Karpas-422 (cell line): Measurements from ENCODE around the gene CSNK1D. TPM values are rescaled to one million over a fixed set of nuclear protein-coding genes. Genes with fewer than 3 reads are reported as not detected.

Source experiments
- DNase-seq: peaks from one replicate; pipeline ENCODE4 v3.0.0-alpha.2; 2015
- H2AFZ ChIP-seq: fragments of 200-600 bp; sonication (generic); 2 replicates; pipeline ENCODE4 v1.6.1; 2014; ENCODE audit warnings: antibody characterized with exemption, low read length, mixed read lengths
- H3K27ac ChIP-seq: fragments of 200-600 bp; sonication (generic); 2 replicates; pipeline ENCODE4 v1.5.1; 2014; ENCODE audit warnings: mild to moderate bottlenecking, low read length, moderate library complexity
- H3K27me3 ChIP-seq: fragments of 200-600 bp; sonication (generic); 2 replicates; pipeline ENCODE4 v1.6.1; 2014; ENCODE audit warnings: low read length, mixed read lengths
- H3K36me3 ChIP-seq: fragments of 200-600 bp; sonication (generic); 2 replicates; pipeline ENCODE4 v1.6.1; 2014; ENCODE audit warnings: low read length, mixed read lengths; ENCODE audit not compliant: insufficient read depth
- H3K4me1 ChIP-seq: fragments of 200-600 bp; sonication (generic); 2 replicates; pipeline ENCODE4 v1.6.1; 2014; ENCODE audit warnings: mild to moderate bottlenecking, low read length, mixed read lengths
- H3K4me2 ChIP-seq: fragments of 200-600 bp; sonication (generic); 2 replicates; pipeline ENCODE4 v1.6.1; 2014; ENCODE audit warnings: low read length, low read depth, mild to moderate bottlenecking; ENCODE audit not compliant: poor library complexity, severe bottlenecking
- H3K4me3 ChIP-seq: fragments of 200-600 bp; sonication (generic); 2 replicates; pipeline ENCODE4 v1.5.1; 2014; ENCODE audit warnings: mild to moderate bottlenecking, antibody characterized with exemption, low read length, mixed read lengths
- H3K79me2 ChIP-seq: fragments of 200-600 bp; sonication (generic); 2 replicates; pipeline ENCODE4 v1.6.1; 2014; ENCODE audit warnings: mild to moderate bottlenecking, low read length, mixed read lengths
- H3K9ac ChIP-seq: fragments of 200-600 bp; sonication (generic); 2 replicates; pipeline ENCODE4 v1.6.0; 2014; ENCODE audit warnings: low read length
- H3K9me2 ChIP-seq: fragments of 200-600 bp; sonication (generic), shearing (Covaris generic); replicated peaks from 2 replicates; pipeline ENCODE4 v1.6.0; 2014; ENCODE audit warnings: mild to moderate bottlenecking, low read length, moderate library complexity; ENCODE audit not compliant: insufficient read depth
- H3K9me3 ChIP-seq: fragments of 300-700, 200-600 bp; sonication (generic); 2 replicates; pipeline ENCODE4 v1.6.1; 2014; ENCODE audit warnings: low read length, mixed read lengths
- H4K20me1 ChIP-seq: fragments of 200-600 bp; sonication (generic); 2 replicates; pipeline ENCODE4 v1.6.1; 2014; ENCODE audit warnings: mild to moderate bottlenecking, antibody characterized with exemption, low read length, low read depth; ENCODE audit not compliant: insufficient read depth
- total RNA-seq: library from RNA; depleted of rRNA; stranded (reverse); fragments of >200 nt; shearing (Covaris generic); gene quantifications from 2 replicates; pipeline ENCODE4 v1.2.3, GENCODE V29; 2014; ENCODE audit warnings: low replicate concordance

Gene CSNK1D
- total RNA-seq, 1 experiment from 2014 or later = 30.6 TPM

DNA sequence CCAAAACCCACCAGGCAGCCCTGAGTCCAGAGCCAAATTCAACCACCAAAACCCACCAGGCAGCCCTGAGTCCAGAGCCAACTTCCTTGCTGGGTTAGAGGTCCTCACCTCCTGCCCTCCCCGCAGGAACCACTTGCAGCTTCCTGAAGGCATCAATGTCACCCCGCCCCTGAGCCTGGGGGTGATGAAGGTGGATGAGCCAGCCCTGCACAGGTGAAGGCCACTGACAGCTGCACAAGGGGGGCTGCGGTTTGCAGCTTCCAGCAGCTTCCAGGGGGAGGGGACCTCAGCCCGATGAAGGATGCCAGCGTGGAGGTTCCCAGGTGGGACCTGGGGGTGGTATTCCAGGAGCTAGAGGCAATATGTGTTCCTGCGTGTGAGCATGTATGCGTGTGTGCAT lies 7.6 kb upstream of the CSNK1D start:
- H3K4me2 ChIP-seq = no peak overlapping the region
- no peak overlapping the region for H3K27ac ChIP-seq

DNA sequence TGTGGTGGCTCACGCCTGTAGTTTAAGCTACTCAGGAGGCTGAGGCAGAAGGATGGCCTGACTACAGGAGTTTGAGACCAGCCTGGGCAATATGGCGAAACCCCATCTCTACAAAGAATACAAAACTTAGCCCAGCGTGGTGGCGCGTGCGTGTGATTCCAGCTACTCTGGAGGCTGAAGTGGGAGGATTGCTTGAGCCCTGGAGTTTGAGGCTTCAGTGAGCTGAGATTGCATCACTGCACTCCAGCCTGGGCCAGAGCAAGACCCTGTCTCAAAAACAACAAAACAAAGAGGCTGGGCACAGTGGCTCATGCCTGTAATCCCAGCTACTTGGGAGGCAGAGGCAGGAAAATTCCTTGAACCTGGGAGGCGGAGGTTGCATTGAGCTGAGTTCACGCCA lies 7.0 kb upstream of the CSNK1D start:
- Histone ChIP-seq H3K4me1 (peaks cover 5% of the 10 kb centered on the region; the same call in 1 of the 2 replicates), H3K79me2 (no peaks in the 10 kb centered on the region), H3K9me2 (no peaks in the 10 kb centered on the region), H3K4me3 (no peak overlapping the region), H3K27ac (no peak overlapping the region), H4K20me1 (no peaks in the 10 kb centered on the region), H3K36me3 (no peaks in the 10 kb centered on the region), H3K27me3 (no peaks in the 10 kb centered on the region), H3K4me2 (no peak overlapping the region), H2AFZ (no peak overlapping the region), H3K9me3 (no peaks in the 10 kb centered on the region), H3K9ac (no peak overlapping the region)
- DNase-seq = no peak

More for the DNA sequence above, 7.6 kb upstream of the CSNK1D start:
- Histone ChIP-seq H3K9ac (no peak overlapping the region), H3K9me3 (no peaks in the 10 kb centered on the region), H3K9me2 (no peaks in the 10 kb centered on the region), H3K4me1 (peaks cover 5% of the 10 kb centered on the region; the same call in 1 of the 2 replicates), H3K79me2 (no peaks in the 10 kb centered on the region), H2AFZ (no peak overlapping the region), H3K36me3 (no peaks in the 10 kb centered on the region), H3K4me3 (no peak overlapping the region), H3K27me3 (no peaks in the 10 kb centered on the region), H4K20me1 (no peaks in the 10 kb centered on the region)
- DNase-seq = no peak

DNA sequence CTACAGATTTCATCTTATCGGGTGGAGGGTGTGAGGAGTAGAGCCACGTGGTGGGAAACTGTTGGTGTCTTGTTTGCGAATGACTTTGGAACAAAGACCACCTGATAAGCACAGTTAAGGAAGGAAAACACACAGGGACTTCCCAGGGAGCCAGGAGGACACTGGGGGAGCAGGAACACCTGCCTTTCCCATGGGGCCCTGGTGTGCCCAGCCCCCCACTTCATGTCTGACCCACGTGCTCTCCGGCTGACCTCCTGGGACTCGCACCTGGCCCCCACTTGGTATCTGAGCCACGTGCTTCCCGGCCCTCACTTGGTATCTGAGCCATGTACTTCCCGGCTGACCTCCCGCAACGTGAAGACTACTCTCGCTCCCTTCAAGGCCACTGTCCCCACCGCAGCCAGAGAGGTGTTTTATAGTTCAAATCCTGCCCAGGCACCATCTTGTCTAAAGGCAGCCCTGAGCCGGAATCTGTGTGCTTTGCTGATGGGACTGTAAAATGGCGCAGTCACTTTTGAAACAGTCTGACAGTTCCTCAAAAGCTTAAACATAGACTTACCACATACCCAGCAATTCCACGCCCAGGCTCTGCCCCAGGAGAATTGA lies 5.4 kb upstream of the CSNK1D start:
- DNase-seq = no peak
- H2AFZ ChIP-seq = no peak overlapping the region
- no peak overlapping the region for H3K4me3 ChIP-seq

DNA sequence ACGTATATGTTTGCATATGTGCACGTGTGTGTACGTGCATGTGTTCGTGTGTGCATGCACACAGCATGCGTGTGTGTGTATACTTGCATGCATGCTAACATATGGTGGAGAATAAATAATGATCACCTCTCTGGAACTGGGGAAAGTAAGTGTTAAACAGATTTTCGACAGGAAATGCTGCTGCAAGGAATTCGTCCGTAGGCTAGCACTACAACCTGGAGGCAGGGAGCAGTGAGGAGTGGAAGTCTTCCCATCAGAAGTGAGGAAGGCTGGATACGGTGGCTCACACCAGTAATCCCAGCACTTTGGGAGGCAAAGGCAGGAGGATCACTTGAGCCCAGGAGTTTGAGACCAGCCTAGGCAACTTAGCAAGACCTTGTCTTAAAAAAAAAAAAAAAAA lies 4.8 kb upstream of the CSNK1D start:
- Histone ChIP-seq H3K9ac (no peak overlapping the region), H3K9me2 (no peaks in the 10 kb centered on the region), H2AFZ (no peak overlapping the region), H3K27ac (no peak overlapping the region), H3K27me3 (no peaks in the 10 kb centered on the region), H4K20me1 (no peaks in the 10 kb centered on the region), H3K79me2 (peaks cover under 1% of the 10 kb centered on the region; the same call in 1 of the 2 replicates), H3K4me3 (no peak overlapping the region), H3K36me3 (no peaks in the 10 kb centered on the region), H3K9me3 (no peaks in the 10 kb centered on the region), H3K4me1 (peaks cover 8% of the 10 kb centered on the region), H3K4me2 (no peak overlapping the region)
- no peak for DNase-seq

More for the DNA sequence above, 5.4 kb upstream of the CSNK1D start:
- Histone ChIP-seq H3K27me3 (no peaks in the 10 kb centered on the region), H3K27ac (no peak overlapping the region), H3K4me1 (peaks cover 6% of the 10 kb centered on the region), H3K4me2 (no peak overlapping the region), H3K9me2 (no peaks in the 10 kb centered on the region), H3K9me3 (no peaks in the 10 kb centered on the region), H4K20me1 (no peaks in the 10 kb centered on the region), H3K9ac (no peak overlapping the region), H3K36me3 (no peaks in the 10 kb centered on the region), H3K79me2 (no peaks in the 10 kb centered on the region)

DNA sequence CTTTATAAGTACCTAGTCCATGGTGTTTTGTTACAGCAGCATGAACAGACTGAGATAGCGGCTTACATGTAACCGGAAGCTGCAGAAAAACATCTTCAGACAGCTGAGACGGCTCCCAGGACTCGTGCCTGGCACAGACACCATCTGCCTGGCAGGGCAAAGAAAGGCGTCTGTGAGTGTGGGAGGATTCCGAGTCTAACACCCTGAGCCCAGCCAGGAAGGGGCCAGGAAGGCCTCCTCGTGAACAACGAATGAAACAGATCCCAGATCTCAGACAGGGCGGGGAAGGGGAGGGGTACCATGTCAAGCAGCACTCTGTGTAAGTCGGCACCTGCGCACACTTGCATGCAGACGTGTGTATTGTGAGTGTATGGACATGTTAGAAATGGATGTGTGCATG lies 4.4 kb upstream of the CSNK1D start:
- no peak overlapping the region for H3K4me2 ChIP-seq
- no peak overlapping the region for H2AFZ ChIP-seq
- no peak overlapping the region for H3K9ac ChIP-seq
- H3K36me3 ChIP-seq = no peaks in the 10 kb centered on the region
- no peaks in the 10 kb centered on the region for H4K20me1 ChIP-seq
- H3K27me3 ChIP-seq = no peaks in the 10 kb centered on the region
- H3K4me1 ChIP-seq = peaks cover 4% of the 10 kb centered on the region
- H3K27ac ChIP-seq = no peak overlapping the region
- H3K9me3 ChIP-seq = no peaks in the 10 kb centered on the region
- H3K79me2 ChIP-seq = peaks cover 5% of the 10 kb centered on the region
- no peak overlapping the region for H3K4me3 ChIP-seq
- no peak for DNase-seq
- H3K9me2 ChIP-seq = no peaks in the 10 kb centered on the region

DNA sequence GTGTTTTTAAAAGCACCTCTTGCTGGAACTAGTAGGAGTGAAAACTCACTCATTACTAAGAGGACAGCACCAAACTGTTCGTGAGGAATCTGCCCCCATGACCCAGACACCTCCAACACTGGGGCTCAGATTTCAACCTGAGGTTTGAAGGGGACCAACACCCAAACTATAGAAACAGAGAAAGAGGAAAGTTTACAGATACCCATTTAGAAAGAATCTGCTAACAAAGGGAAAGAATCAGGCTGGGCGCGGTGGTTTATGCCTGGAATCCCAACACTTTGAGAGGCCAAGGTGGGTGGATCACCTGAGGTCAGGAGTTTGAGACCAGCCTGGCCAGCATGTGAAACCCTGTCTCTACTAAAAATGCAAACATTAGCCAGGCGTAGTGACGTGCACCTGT lies 3.4 kb upstream of the CSNK1D start:
- H3K9ac ChIP-seq = no peak overlapping the region
- H3K4me1 ChIP-seq = peaks cover 10% of the 10 kb centered on the region

DNA sequence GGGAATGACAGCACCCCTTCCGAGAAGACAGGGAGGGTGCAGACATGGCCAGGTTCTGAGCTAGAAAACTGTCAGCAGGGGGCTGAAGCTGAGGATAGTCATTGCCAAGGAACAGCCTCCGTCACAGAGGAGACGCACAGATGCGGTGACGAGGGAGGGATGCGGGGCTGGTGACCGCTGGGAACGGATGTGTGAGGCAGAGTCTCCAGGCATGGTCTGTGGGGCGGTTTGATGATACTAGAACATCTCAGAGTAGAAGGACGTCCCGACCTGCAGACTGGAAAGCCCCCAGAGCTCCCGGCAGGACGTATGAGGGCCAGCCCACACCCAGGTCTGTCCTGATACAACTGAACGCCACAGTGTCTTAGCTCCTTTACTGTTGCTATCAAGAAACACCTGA lies 1.8 kb upstream of the CSNK1D start:
- H3K4me1 ChIP-seq = peaks cover 17% of the 10 kb centered on the region
- H3K79me2 ChIP-seq = peaks cover 28% of the 10 kb centered on the region
- no peak overlapping the region for H3K27ac ChIP-seq
- H3K9ac ChIP-seq = no peak overlapping the region
- no peak for DNase-seq
- no peaks in the 10 kb centered on the region for H3K9me3 ChIP-seq
- no peak overlapping the region for H2AFZ ChIP-seq
- H4K20me1 ChIP-seq = peaks cover 23% of the 10 kb centered on the region
- H3K9me2 ChIP-seq = no peaks in the 10 kb centered on the region
- H3K27me3 ChIP-seq = no peaks in the 10 kb centered on the region
- H3K4me2 ChIP-seq = no peak overlapping the region
- no peak overlapping the region for H3K4me3 ChIP-seq
- peaks cover 15% of the 10 kb centered on the region; the same call in 1 of the 2 replicates for H3K36me3 ChIP-seq

More for the DNA sequence above, 3.4 kb upstream of the CSNK1D start:
- H3K27ac ChIP-seq = no peak overlapping the region
- H3K9me3 ChIP-seq = no peaks in the 10 kb centered on the region
- peaks cover 12% of the 10 kb centered on the region for H3K79me2 ChIP-seq
- no peaks in the 10 kb centered on the region for H3K27me3 ChIP-seq
- H3K36me3 ChIP-seq = peaks cover 3% of the 10 kb centered on the region; the same call in 1 of the 2 replicates
- H3K4me2 ChIP-seq = no peak overlapping the region
- H4K20me1 ChIP-seq = peaks cover 7% of the 10 kb centered on the region
- H2AFZ ChIP-seq = no peak overlapping the region
- no peaks in the 10 kb centered on the region for H3K9me2 ChIP-seq
- DNase-seq = no peak
- no peak overlapping the region for H3K4me3 ChIP-seq

DNA sequence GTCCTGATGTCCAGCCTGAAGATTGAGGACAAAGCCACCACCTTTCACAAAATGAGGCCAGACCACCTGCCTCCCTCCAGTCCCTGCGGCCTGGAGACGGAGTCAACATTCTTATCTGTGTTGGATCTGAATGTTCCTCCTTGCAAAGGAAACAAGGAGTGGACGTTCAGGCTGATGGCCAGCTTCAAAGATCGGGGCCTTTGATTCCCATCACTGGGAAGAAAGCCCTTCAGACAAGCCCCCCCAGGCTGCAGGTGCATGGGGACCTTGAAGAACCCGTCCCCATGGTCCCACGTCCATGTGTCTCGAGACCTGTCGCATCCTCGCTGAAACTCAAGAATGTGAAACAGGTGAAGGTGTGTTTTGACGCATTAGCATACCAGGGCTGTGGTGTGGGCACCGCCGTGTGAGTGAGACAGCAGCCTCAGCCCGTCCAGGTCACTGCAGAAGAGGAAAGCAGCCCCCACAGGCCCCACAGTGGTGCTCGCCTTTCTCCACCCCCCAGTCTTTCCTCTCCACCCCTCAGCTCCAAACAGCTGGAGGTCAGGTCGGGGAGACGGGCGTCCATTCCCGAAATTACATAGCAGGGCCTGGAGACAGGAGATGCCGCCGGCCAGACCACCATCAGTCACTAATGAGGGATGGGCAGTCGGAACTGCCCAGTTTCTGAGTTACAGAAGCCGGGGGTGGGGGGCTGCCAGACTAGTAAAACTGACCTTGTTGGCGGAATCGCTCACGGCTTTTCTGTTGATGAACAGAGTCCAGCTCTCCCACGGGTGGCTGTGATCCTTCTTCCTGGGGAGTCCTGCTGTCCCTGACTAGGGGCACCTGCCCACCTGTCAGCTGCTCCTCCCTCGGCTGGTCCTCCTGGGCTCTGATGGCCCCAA lies 877 bp upstream of the CSNK1D start:
- no peak overlapping the region for H2AFZ ChIP-seq

More for the DNA sequence above, 877 bp upstream of the CSNK1D start:
- Histone ChIP-seq H3K4me2 (peak overlapping the region; percentile 76), H3K9me2 (no peaks in the 10 kb centered on the region), H3K79me2 (peaks cover 38% of the 10 kb centered on the region), H3K9ac (peak overlapping the region; percentile 99), H3K4me1 (peaks cover 17% of the 10 kb centered on the region), H3K9me3 (no peaks in the 10 kb centered on the region), H3K36me3 (peaks cover 15% of the 10 kb centered on the region; the same call in 1 of the 2 replicates), H3K4me3 (peak overlapping the region; percentile 77; the same call in 1 of the 2 replicates), H3K27ac (no peak overlapping the region), H3K27me3 (no peaks in the 10 kb centered on the region), H4K20me1 (peaks cover 32% of the 10 kb centered on the region)
- DNase-seq = no peak
